ENCODE measurements around the gene TSPAN15. TPM values are rescaled to one million over a fixed set of nuclear protein-coding genes. Genes with fewer than 3 reads are reported as not detected.

TSPAN15 gene
- total RNA-seq: 1 to 10 TPM; 5.3 to 8.7 (median 7.4) TPM
- 11.5 TPM for polyA plus RNA-seq
- long read RNA-seq, donor 1, transcript TSPAN15-201 (8 exons, 1,698 nt): major isoform, 17 of 21 reads
- long read RNA-seq, donor 1, partial matches to known transcripts: 1 of 21 reads
- long read RNA-seq, donor 1, other reads (novel, unspliced or antisense): 3 of 21 reads
- long read RNA-seq, donor 2, partial matches to known transcripts: 0 of 4 reads
- long read RNA-seq, donor 2, other reads (novel, unspliced or antisense): 0 of 4 reads
- long read RNA-seq, donor 3, transcript TSPAN15-201 (8 exons, 1,698 nt): major isoform, 17 of 20 reads
- long read RNA-seq, donor 3, partial matches to known transcripts: 0 of 20 reads
- long read RNA-seq, donor 3, other reads (novel, unspliced or antisense): 3 of 20 reads
- long read RNA-seq, donor 4, transcript TSPAN15-201 (8 exons, 1,698 nt): major isoform, 9 of 11 reads
- long read RNA-seq, donor 4, partial matches to known transcripts: 0 of 11 reads
- long read RNA-seq, donor 4, other reads (novel, unspliced or antisense): 2 of 11 reads

DNA sequence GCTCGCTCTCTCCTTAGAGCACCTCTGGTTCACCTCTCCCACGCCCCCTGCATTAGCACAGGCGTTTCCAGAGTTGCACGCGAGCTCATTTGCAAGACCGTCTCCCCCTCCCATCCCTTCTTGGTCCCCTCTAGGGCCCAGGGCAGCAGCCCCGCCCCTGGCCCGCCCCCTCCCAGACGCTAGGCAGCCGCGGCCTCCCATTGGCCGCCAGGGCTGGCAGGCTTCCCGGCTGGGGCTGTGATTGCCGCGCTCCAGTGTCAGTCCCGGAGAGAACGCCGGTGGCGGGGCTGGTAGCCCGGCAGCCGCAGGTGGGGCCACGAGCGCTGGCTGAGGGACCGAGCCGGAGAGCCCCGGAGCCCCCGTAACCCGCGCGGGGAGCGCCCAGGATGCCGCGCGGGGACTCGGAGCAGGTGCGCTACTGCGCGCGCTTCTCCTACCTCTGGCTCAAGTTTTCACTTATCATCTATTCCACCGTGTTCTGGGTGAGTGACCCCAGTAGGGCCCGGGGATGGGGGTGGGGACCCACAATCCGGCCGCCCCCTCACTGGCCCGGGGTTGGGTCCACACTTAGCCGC is at the start of gene TSPAN15:
Gene TSPAN15 (plus strand): TSS at position 257 of the 575 bp plus-strand sequence. CDS start 130 bp downstream, at position 387.
- Histone ChIP-seq H3K4me3 (ENCODE audit: low read length) (peak within 1 kb of the TSS; percentile 80), H3K27me3 (ENCODE audit: control insufficient read depth, insufficient read depth) (no peaks in the 10 kb centered on the region), H3K9me3 (ENCODE audit: control insufficient read depth, low read length) (no peaks in the 10 kb centered on the region), H3K27ac (ENCODE audit: low read length) (peak within 1 kb of the TSS; percentile 10), H3K4me1 (ENCODE audit: control insufficient read depth, insufficient read depth, low read length) (no peaks in the 10 kb centered on the region)
- intact Hi-C loops (cut with DNase I): no loop called here
- DNase-seq (peak; percentile 88 to 96 (median 96)), ATAC-seq (peak; percentile 97)
- 1% methylated on average over 45 of the region's 45 CpGs for WGBS

DNA sequence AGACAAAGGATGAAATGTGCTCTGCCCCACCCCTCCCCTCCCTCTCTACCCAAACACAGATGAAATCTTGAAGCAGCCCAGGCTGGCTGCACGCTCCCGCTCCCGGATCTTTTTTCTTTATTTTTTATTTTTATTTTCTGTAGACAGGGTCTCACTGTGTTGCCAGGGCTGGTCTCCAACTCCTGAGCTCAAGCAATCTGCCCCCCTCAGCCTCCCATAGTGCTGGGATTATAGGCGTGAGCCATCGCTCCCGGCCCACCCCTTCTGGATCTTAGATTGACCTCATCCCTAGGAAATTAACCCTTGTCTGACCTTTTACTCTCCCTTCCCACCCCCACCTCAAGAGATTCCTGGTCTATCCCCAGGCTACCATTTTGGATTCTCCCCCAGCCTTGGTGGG is 48.9 kb upstream of the TSPAN15 start:
- Histone ChIP-seq H3K4me3 (ENCODE audit: low read length) (no peak overlapping the region), H3K9me3 (ENCODE audit: control insufficient read depth, low read length) (no peaks in the 10 kb centered on the region), H3K27ac (ENCODE audit: low read length) (no peak overlapping the region), H3K4me1 (ENCODE audit: control insufficient read depth, insufficient read depth, low read length) (peaks cover 6% of the 10 kb centered on the region), H3K27me3 (ENCODE audit: control insufficient read depth, insufficient read depth) (no peaks in the 10 kb centered on the region)
- intact Hi-C loops (cut with DNase I): no loop called here
- ATAC-seq: no peak
- peak in 2 of 3 donors; percentile 59 to 66 for DNase-seq
- WGBS: 50% methylated on average over 6 of the region's 6 CpGs

DNA sequence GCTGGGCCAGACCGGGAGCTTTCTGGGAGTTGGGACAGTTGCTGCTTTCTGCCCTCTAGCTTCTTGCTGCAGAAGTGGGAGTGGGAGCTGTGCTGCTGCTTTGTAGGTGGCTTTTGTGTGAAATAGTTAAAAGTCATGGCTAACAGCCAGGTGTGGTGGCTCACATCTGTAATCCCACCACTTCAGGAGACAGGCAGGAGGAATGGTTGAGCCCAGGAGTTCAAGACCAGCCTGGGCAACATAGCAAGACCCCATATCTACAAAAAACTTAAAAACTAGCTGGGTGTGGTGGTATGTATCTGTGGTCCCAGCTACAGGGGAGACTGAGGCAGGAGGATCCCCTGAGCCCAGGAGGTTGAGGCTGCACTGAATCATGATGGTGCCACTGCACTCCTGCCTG is 48.2 kb upstream of the TSPAN15 start:
- Histone ChIP-seq H3K9me3 (ENCODE audit: control insufficient read depth, low read length) (no peaks in the 10 kb centered on the region), H3K27ac (ENCODE audit: low read length) (no peak overlapping the region), H3K4me1 (ENCODE audit: control insufficient read depth, insufficient read depth, low read length) (peaks cover 12% of the 10 kb centered on the region), H3K4me3 (ENCODE audit: low read length) (no peak overlapping the region), H3K27me3 (ENCODE audit: control insufficient read depth, insufficient read depth) (no peaks in the 10 kb centered on the region)
- DNase-seq (peak in 1 of 3 donors; percentile 21), ATAC-seq (no peak)
- 71% methylated on average over 1 of the region's 1 CpG for WGBS
- intact Hi-C loops (cut with DNase I): no loop called here

DNA sequence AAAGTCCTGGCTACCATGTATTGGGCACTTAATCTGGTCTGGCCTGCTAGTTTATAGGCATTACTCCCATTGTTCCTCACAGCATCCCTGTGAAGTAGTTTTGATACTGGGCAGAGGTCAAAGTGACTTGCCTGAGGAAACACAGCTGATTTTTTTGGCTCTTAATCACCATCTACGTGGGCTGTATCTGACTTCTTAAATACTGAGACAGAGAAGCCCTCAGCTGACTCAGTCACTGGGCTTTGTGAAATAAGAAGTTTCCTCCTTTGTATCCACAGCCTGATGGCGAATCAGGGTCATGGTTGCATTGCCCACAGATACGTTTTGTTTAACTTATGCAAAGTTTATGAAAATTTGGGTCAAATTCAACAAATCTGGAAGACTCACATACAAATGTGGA is 47.7 kb upstream of the TSPAN15 start:
- ATAC-seq: peak in 1 of 2 donors; percentile 7
- Histone ChIP-seq H3K27ac (ENCODE audit: low read length) (no peak overlapping the region), H3K4me1 (ENCODE audit: control insufficient read depth, insufficient read depth, low read length) (peaks cover 10% of the 10 kb centered on the region), H3K27me3 (ENCODE audit: control insufficient read depth, insufficient read depth) (no peaks in the 10 kb centered on the region), H3K4me3 (ENCODE audit: low read length) (no peak overlapping the region), H3K9me3 (ENCODE audit: control insufficient read depth, low read length) (no peaks in the 10 kb centered on the region)
- 47% methylated on average over 3 of the region's 3 CpGs for WGBS
- intact Hi-C loops (cut with DNase I): no loop called here
- DNase-seq: no peak

DNA sequence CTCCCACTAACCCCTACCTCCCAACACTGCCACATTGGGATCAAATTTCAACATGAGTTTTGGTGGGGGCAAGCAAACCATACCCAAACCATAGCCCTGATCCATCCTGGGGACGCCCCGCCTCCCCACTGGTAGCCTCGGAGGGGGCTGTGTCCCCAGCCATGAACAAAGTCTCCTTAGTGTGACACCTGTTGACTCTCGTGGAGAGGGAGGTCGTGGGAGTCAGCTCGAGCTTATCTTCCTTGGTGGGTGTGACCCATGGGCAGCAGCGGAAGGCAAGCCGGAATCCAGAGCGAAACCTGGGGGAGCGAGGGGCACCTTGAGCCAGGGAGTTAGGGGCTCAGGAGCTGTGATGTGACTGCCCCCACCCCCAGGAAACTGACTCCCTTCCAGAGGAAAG is 46.5 kb upstream of the TSPAN15 start:
- Histone ChIP-seq H3K27me3 (ENCODE audit: control insufficient read depth, insufficient read depth) (no peaks in the 10 kb centered on the region), H3K4me3 (ENCODE audit: low read length) (no peak overlapping the region), H3K4me1 (ENCODE audit: control insufficient read depth, insufficient read depth, low read length) (peaks cover 10% of the 10 kb centered on the region), H3K27ac (ENCODE audit: low read length) (no peak overlapping the region), H3K9me3 (ENCODE audit: control insufficient read depth, low read length) (no peaks in the 10 kb centered on the region)
- intact Hi-C loops (cut with DNase I): loop anchor here in 1 of 4 donors (5.0 kb wide), 1 partner anchor 167 kb away; no protein-coding TSS in a partner anchor
- ATAC-seq: no peak
- 78% methylated on average over 10 of the region's 10 CpGs for WGBS
- DNase-seq: peak in 1 of 3 donors; percentile 60

DNA sequence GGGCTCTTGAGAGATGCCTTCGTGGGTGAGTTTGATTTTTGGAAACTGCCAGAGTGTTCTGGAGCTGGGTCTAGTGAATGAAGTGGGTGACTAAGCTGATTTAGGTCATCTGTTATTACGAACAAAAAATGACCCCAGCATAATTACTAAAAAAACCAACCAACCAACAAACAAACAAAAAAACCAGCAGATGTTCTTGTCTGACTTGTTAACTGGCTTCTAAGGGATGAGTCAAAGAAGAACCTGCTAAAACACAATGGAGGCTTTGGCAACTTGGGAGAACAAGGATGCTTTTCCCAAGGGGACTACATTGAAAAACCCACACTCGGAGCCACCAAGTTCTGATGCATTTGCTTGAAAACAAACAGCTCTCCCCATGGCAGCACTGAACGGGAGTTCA is 46.0 kb upstream of the TSPAN15 start:
- Histone ChIP-seq H3K9me3 (ENCODE audit: control insufficient read depth, low read length) (no peaks in the 10 kb centered on the region), H3K27me3 (ENCODE audit: control insufficient read depth, insufficient read depth) (no peaks in the 10 kb centered on the region), H3K27ac (ENCODE audit: low read length) (peak overlapping the region; percentile 83), H3K4me3 (ENCODE audit: low read length) (no peak overlapping the region), H3K4me1 (ENCODE audit: control insufficient read depth, insufficient read depth, low read length) (peaks cover 10% of the 10 kb centered on the region)
- intact Hi-C loops (cut with DNase I): loop anchor here in 1 of 4 donors (5.0 kb wide), 1 partner anchor 168 kb away; no protein-coding TSS in a partner anchor
- DNase-seq (no peak), ATAC-seq (no peak)
- 45% methylated on average over 4 of the region's 4 CpGs for WGBS

DNA sequence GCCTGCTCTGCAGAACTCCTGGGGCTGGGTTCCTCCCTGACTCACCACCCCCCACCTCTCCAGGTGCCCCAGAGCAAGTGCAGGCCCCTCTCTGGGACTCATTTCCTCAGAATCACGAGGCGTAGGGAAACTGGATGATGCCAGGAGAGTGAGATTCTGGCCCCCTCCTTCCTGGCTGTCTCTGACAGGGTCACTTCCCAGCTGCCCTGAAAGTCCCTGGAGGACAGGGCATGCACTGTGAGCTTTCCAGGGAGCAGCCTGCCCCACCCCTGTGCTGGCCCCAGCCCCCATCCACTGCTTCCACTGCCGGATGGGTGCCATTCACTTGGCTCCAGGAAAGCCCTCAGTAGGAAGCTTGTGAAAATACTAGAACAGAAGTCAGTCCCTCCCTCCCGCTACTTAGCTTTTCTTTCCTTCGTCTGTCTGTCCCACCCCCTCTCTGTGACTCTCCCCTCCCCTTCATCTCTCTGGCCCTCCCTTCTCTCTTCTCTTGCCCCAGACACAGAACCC is 44.9 kb upstream of the TSPAN15 start:
- H3K4me3 ChIP-seq (ENCODE audit: low read length): peak overlapping the region; percentile 0
- H3K4me1 ChIP-seq (ENCODE audit: control insufficient read depth, insufficient read depth, low read length): peaks cover 10% of the 10 kb centered on the region
- no peaks in the 10 kb centered on the region for H3K9me3 ChIP-seq (ENCODE audit: control insufficient read depth, low read length)
- intact Hi-C loops (cut with DNase I): loop anchor here in 1 of 4 donors (5.0 kb wide), 1 partner anchor 169 kb away; no protein-coding TSS in a partner anchor
- 18% methylated on average over 5 of the region's 5 CpGs for WGBS
- DNase-seq (peak; percentile 78 to 93 (median 89)), ATAC-seq (peak; percentile 57 to 63)
- H3K27me3 ChIP-seq (ENCODE audit: control insufficient read depth, insufficient read depth): no peaks in the 10 kb centered on the region
- H3K27ac ChIP-seq (ENCODE audit: low read length): peak overlapping the region; percentile 83

DNA sequence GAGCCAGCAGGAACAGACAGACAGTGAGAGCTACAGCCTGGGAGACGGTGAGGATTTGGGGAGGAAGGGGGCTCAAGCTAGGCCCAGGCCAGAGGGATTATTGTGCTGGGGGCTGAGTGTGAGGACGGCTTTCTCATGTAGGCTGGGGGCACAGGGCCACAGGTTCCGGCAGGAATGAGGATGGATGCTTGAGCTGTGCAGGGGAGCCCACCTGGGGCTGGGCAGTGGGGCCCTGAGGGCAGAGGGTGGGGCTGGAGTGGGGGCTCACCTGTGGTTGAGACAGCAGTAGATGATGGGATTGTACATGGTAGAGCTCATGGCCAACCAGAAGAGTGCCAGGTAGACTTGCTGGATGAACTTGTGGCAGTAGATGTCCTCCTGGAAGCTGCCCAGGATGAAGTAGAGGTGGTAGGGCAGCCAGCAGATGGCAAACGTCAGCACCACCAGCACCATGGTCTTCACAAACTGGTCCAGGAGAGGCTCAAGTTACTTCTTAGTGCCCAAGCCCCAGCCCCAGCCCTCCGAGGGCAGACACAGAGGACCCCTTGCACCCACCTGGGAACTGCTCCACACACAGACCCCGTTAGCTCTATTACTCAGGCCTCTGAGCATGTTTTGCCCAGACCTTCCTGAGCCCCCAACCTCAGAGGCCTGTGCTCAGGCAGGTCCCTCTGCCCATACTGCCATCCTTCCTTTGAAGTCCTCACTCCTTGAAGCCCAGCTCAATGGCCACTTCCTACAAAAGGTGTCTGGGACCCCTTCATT is 44.3 kb upstream of the TSPAN15 start:
- DNase-seq (peak in 2 of 3 donors; percentile 65 to 66), ATAC-seq (peak; percentile 0 to 3)
- WGBS: 49% methylated on average over 6 of the region's 6 CpGs
- intact Hi-C loops (cut with DNase I): loop anchor here in 1 of 4 donors (5.0 kb wide), 1 partner anchor 170 kb away; no protein-coding TSS in a partner anchor
- H3K27ac ChIP-seq (ENCODE audit: low read length): peak overlapping the region; percentile 70
- peak overlapping the region; percentile 0 for H3K4me3 ChIP-seq (ENCODE audit: low read length)
- no peaks in the 10 kb centered on the region for H3K9me3 ChIP-seq (ENCODE audit: control insufficient read depth, low read length)
- peaks cover 10% of the 10 kb centered on the region for H3K4me1 ChIP-seq (ENCODE audit: control insufficient read depth, insufficient read depth, low read length)
- no peaks in the 10 kb centered on the region for H3K27me3 ChIP-seq (ENCODE audit: control insufficient read depth, insufficient read depth)

DNA sequence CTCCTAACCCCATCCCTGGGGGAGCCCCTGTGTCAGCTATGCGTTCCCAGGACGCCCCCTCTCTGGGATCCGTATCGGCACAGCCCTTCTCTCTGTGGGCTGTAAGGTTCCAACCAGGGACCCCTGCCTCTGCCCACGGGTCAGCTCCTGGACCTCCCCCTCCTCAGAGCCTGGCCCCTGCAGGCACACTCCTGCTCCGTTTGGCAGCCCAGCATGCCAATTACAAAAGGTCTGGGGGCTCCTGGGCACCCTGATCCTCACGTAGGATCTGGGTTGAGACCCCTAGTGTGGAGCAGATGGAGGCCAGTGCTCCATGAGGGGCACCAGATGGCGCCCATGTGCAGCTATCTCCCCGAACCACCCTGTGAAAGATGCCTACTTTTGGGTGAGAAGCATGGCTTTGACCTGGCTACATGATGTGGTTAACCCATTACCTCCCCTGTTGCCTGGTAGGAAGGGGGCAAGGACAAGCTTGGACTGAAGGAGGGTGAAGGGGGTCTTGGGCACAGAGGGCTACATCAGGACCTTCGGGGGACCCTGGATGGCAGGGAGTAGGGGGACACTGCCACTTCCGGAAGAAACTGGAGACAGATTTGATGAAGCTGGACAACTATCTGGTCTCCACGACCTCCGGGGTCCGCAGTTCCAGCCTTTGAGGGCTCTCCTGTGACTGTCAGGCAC is 43.5 kb upstream of the TSPAN15 start:
- ATAC-seq: peak in 1 of 2 donors; percentile 1

More for the DNA sequence above, 43.5 kb upstream of the TSPAN15 start:
- peak overlapping the region; percentile 57 for H3K27ac ChIP-seq (ENCODE audit: low read length)
- peaks cover 10% of the 10 kb centered on the region for H3K4me1 ChIP-seq (ENCODE audit: control insufficient read depth, insufficient read depth, low read length)
- WGBS: 49% methylated on average over 14 of the region's 14 CpGs
- no peak overlapping the region for H3K4me3 ChIP-seq (ENCODE audit: low read length)
- no peaks in the 10 kb centered on the region for H3K9me3 ChIP-seq (ENCODE audit: control insufficient read depth, low read length)
- intact Hi-C loops (cut with DNase I): loop anchor here in 1 of 4 donors (5.0 kb wide), 1 partner anchor 170 kb away; no protein-coding TSS in a partner anchor
- H3K27me3 ChIP-seq (ENCODE audit: control insufficient read depth, insufficient read depth): no peaks in the 10 kb centered on the region
- peak in 2 of 3 donors; percentile 62 to 70 for DNase-seq

Data from right cardiac atrium (tissue), 5 donors.